PC-3 (cell line): Measurements from ENCODE around the gene AAMP. TPM values are rescaled to one million over a fixed set of nuclear protein-coding genes. Genes with fewer than 3 reads are reported as not detected.
"Not testable (repeated sequence)": the region's sequence is repeated elsewhere in the genome, so short reads cannot be mapped to it uniquely, and the experiment has no call there.

Experiments used
- ATAC-seq: fragments of 200-7000 bp; cut with Tn5 transposase; 2 replicates; pipeline ENCODE4 v1.9.1; 2020; ENCODE audit warnings: mild to moderate bottlenecking, moderate library complexity
- BruUV-seq: library from RNA; stranded (reverse); fragments of 400-500 nt; replicated peaks from 2 replicates; lab custom pipeline; 2021; lab: Mats Ljungman, UMichigan
- CTCF ChIA-PET: fragments of 300-600 bp; sonication (Branson Sonifier 250); formaldehyde crosslinking; loops from one replicate; lab custom pipeline; 2022; ENCODE audit warnings: antibody characterized with exemption; lab: Charles Lee
- POLR2A ChIA-PET: fragments of 300-600 bp; sonication (Branson Sonifier 250); formaldehyde crosslinking; loops from one replicate; lab custom pipeline; 2022; ENCODE audit warnings: antibody characterized with exemption; ENCODE audit not compliant: unreplicated experiment; lab: Charles Lee
- DNase-seq: peaks from one replicate; pipeline ENCODE4 v3.0.0-alpha.2; 2015
- H2AFZ ChIP-seq: fragments of 300-600 bp; sonication (generic); 2 replicates; pipeline ENCODE4 v1.6.0; 2016; ENCODE audit warnings: antibody characterized with exemption, low read length
- H3F3A ChIP-seq: fragments of 300-600 bp; sonication (generic); one replicate; pipeline ENCODE4 v1.6.0; 2017; ENCODE audit warnings: antibody characterized with exemption, low read length, control low read depth, mild to moderate bottlenecking; ENCODE audit not compliant: unreplicated experiment
- H3K27ac ChIP-seq: fragments of 300-600 bp; sonication (generic); 2 replicates; pipeline ENCODE4 v1.5.1; 2016; ENCODE audit warnings: mild to moderate bottlenecking, low read length
- H3K27me3 ChIP-seq: fragments of 300-600 bp; sonication (generic); 2 replicates; pipeline ENCODE4 v1.6.1; 2016; ENCODE audit warnings: low read length, mixed read lengths
- H3K36me3 ChIP-seq: fragments of 300-600 bp; sonication (generic); 2 replicates; pipeline ENCODE4 v1.6.1; 2016; ENCODE audit warnings: low read depth, mixed run types, low read length, mixed read lengths
- H3K4me1 ChIP-seq: fragments of 300-600 bp; sonication (generic); 2 replicates; pipeline ENCODE4 v1.5.1; 2016; ENCODE audit warnings: low read length; ENCODE audit not compliant: insufficient read depth
- H3K4me2 ChIP-seq: fragments of 300-600 bp; sonication (generic); 2 replicates; pipeline ENCODE4 v1.6.0; 2016; ENCODE audit warnings: low read length
- H3K4me3 ChIP-seq: fragments of 300-600 bp; sonication (generic); 2 replicates; pipeline ENCODE4 v1.5.1; 2016; ENCODE audit warnings: mild to moderate bottlenecking, low read length, mixed read lengths
- H3K79me2 ChIP-seq: fragments of 300-600 bp; sonication (generic); 2 replicates; pipeline ENCODE4 v1.6.1; 2017; ENCODE audit warnings: low read length, mixed read lengths
- H3K9ac ChIP-seq: fragments of 300-600 bp; sonication (generic); 2 replicates; pipeline ENCODE4 v1.6.0; 2016; ENCODE audit warnings: mild to moderate bottlenecking, low read length
- H3K9me2 ChIP-seq: fragments of 300-600 bp; sonication (generic); replicated peaks from 2 replicates; pipeline ENCODE4 v1.6.1; 2016; ENCODE audit warnings: mixed run types, low read length, mixed read lengths
- H3K9me3 ChIP-seq: fragments of 300-600 bp; sonication (generic); 2 replicates; pipeline ENCODE4 v1.6.1; 2016; ENCODE audit warnings: low read length, mixed read lengths
- H4K20me1 ChIP-seq: fragments of 300-600 bp; sonication (generic); 2 replicates; pipeline ENCODE4 v1.6.1; 2016; ENCODE audit warnings: low read length, mixed read lengths
- EZH2 ChIP-seq: fragments of 300-600 bp; sonication (generic); IDR thresholded peaks from one replicate; pipeline ENCODE4 v1.6.1; 2017; ENCODE audit warnings: antibody characterized with exemption, mild to moderate bottlenecking, low read length; ENCODE audit not compliant: unreplicated experiment
- EZH2phosphoT487 ChIP-seq: fragments of 300-600 bp; sonication (generic); IDR thresholded peaks from 2 replicates; pipeline ENCODE4 v1.6.1; 2018; ENCODE audit warnings: mild to moderate bottlenecking, antibody characterized with exemption, low read length, borderline replicate concordance
- intact Hi-C: fragments of 100-400 bp; cut with micrococcal nuclease; formaldehyde crosslinking; loops from 2 replicates; pipeline ENCODE4 v1.9.0; 2023
- total RNA-seq: library from RNA; depleted of rRNA; stranded (reverse); fragments of >200 nt; gene quantifications from 2 replicates; pipeline ENCODE4 v1.2.3, GENCODE V29; 2014

The AAMP gene
- total RNA-seq, 1 experiment from 2014 or later, result 272 TPM

DNA sequence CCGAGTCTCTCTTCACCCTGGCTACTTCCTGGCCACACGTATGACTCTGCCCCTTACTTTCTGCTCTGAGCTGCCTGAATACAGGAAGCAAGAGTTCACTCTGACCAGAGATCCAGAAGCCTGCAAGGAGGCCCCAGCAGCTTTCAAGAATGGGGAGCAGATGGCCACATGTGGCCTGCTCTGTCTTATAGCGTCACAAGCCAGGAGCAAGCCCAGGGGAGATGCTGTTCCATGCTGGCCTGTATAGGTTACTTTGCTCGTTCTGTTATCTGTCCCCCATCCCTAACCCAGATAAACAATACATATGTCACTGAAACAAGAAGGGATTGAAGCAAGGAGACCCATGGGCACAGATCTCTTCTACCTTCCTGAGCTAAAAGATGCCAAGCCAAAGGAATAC, 4.6 kb upstream of the AAMP start:
- Histone ChIP-seq H3K4me1 (peaks cover 19% of the 10 kb centered on the region), H3K79me2 (peaks cover 24% of the 10 kb centered on the region), H3K9me3 (no peaks in the 10 kb centered on the region), H2AFZ (no peak overlapping the region), H3K9ac (no peak overlapping the region), H3K27me3 (no peaks in the 10 kb centered on the region), H3K9me2 (no peaks in the 10 kb centered on the region), H3K4me3 (no peak overlapping the region), H3K27ac (no peak overlapping the region), H3K36me3 (peaks cover 30% of the 10 kb centered on the region; the same call in 1 of the 2 replicates), H3F3A (no peaks in the 10 kb centered on the region), H4K20me1 (no peaks in the 10 kb centered on the region), H3K4me2 (no peak overlapping the region)
- CTCF ChIA-PET, result no interaction called here
- DNase-seq, result no peak
- POLR2A ChIA-PET, result no interaction called here
- no peak for TF ChIP-seq EZH2phosphoT487
- no peak for TF ChIP-seq EZH2
- ATAC-seq, result no peak
- TSS peak; percentile 8 for BruUV-seq
- intact Hi-C loops, result no loop called here

- Histone ChIP-seq H3K27ac (no peak overlapping the region), H3K4me1 (peaks cover 19% of the 10 kb centered on the region), H3K9ac (no peak overlapping the region), H3K36me3 (peaks cover 30% of the 10 kb centered on the region; the same call in 1 of the 2 replicates), H2AFZ (no peak overlapping the region), H3K27me3 (no peaks in the 10 kb centered on the region), H3K9me2 (no peaks in the 10 kb centered on the region), H3F3A (no peaks in the 10 kb centered on the region), H3K4me3 (no peak overlapping the region), H3K79me2 (peaks cover 31% of the 10 kb centered on the region), H4K20me1 (no peaks in the 10 kb centered on the region), H3K4me2 (no peak overlapping the region), H3K9me3 (no peaks in the 10 kb centered on the region)
- ATAC-seq (no peak), DNase-seq (no peak)
- BruUV-seq, result no TSS peak
- intact Hi-C loops, result loop anchor here (2.0 kb wide), 1 partner anchor 27 kb away; no protein-coding TSS in a partner anchor
- no peak for TF ChIP-seq EZH2phosphoT487
- no peak for TF ChIP-seq EZH2
- CTCF ChIA-PET, result interaction anchor here (2.2 kb wide), 1 partner anchor 83 kb away, joined by 13 read pairs; the partner anchor contains the start of gene CATIP
- POLR2A ChIA-PET, result interaction anchor here (1.6 kb wide), 1 partner anchor 13 kb away, joined by 13 read pairs; no protein-coding TSS in a partner anchor
Observed at GRCh38 chr2:218273908-218274249, 3.9 kb upstream of the AAMP start.

- peaks cover 19% of the 10 kb centered on the region for H3K4me1 ChIP-seq
- not testable (repeated sequence) for H2AFZ ChIP-seq, BruUV-seq, H3K9me2 ChIP-seq, H3K9me3 ChIP-seq, H3K27me3 ChIP-seq, H3K4me3 ChIP-seq, H4K20me1 ChIP-seq, ATAC-seq, H3F3A ChIP-seq, DNase-seq
- H3K4me2 ChIP-seq, result peak overlapping the region; percentile 76
- intact Hi-C loops, result loop anchor here (2.0 kb wide), 1 partner anchor 27 kb away; no protein-coding TSS in a partner anchor
- ChIA-PET POLR2A (interaction anchor here (1.6 kb wide), 1 partner anchor 14 kb away, joined by 13 read pairs; no protein-coding TSS in a partner anchor), CTCF (interaction anchor here (0.6 to 2.2 kb wide), 7 partner anchors 9 to 123 kb away, joined by 3 to 21 read pairs (median 7); partner anchors contain the start of gene CATIP)
- peaks cover 35% of the 10 kb centered on the region for H3K79me2 ChIP-seq
- peak overlapping the region; percentile 50; the same call in 1 of the 2 replicates for H3K9ac ChIP-seq
- peak overlapping the region; percentile 72 for H3K27ac ChIP-seq
- H3K36me3 ChIP-seq, result peaks cover 30% of the 10 kb centered on the region; the same call in 1 of the 2 replicates
Observed at GRCh38 chr2:218273214-218273907, 3.4 kb upstream of the AAMP start.
